NCI-H82 (cell line): Measurements from ENCODE around the gene CENPQ.
A peak's percentile ranks its signal among the peaks of the same experiment; 100 is the strongest.
"Not testable (repeated sequence)": the region's sequence is repeated elsewhere in the genome, so short reads cannot be mapped to it uniquely, and the experiment has no call there.

Experiments
- DNase-seq: peaks from one replicate; lab custom pipeline; 2025; lab: John Stamatoyannopoulos, UW

The CENPQ gene, protein sequence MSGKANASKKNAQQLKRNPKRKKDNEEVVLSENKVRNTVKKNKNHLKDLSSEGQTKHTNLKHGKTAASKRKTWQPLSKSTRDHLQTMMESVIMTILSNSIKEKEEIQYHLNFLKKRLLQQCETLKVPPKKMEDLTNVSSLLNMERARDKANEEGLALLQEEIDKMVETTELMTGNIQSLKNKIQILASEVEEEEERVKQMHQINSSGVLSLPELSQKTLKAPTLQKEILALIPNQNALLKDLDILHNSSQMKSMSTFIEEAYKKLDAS

DNA sequence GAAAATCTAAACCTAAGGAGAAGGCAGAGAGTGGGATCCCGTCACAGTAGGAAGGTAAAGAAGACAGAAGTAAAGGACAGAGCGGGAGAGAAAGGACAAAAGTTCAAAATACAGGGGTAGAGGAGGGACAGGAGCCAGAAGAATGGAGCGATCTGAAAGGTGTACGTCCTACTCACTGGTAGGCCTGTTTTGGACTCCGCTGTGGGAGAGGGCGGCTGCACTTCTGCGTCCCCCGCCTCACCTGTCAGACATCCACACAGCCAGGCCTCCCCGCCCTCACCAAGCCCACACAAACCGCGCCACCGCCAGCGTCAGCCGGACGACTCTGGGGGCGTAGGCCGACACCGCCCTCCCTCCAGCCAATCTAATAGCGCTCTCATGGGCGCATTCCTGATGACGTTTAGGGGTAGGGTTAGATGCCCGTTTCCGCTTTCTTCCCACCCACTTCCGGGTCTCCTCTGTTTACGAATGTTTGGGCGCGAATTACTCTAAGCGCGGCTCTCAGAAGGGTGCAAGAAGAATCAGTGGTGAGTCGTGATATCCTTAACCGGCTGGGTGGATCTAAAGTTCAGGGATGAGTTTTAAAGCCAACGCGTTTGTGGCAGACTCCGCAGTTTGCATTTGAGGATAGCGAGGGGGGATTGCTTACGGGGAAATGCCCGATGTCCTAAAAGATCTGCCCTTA lies at the start of gene CENPQ, which contains the start of gene MMUT:
Gene CENPQ (plus strand): TSS at position 444 of the 685 bp plus-strand sequence. CDS start 6,807 bp downstream, outside the sequence.
Gene MMUT (minus strand): TSS at position 327 of the 685 bp plus-strand sequence. CDS start 3,787 bp downstream, outside the sequence.
- peak; percentile 99 for DNase-seq

DNA sequence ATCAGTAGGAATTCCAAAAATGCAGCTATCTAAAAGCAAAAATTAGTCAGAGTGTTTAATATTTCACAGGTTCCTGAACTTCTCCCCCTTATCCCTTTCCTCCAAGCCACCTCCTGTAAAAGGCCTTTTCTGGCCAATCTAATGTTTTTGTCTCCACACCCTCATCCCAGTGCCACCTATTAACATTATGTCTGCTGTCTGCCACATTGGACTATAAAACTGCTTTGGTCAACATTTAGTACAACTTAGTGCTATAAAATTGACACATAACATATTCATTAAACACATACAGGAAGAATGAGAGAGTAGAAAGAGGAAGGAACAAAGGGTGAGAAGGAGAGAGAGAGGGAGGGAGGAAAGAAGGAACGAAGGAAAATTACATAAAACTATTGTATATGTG lies 47.8 kb upstream of the CENPQ start:
- DNase-seq = no peak

DNA sequence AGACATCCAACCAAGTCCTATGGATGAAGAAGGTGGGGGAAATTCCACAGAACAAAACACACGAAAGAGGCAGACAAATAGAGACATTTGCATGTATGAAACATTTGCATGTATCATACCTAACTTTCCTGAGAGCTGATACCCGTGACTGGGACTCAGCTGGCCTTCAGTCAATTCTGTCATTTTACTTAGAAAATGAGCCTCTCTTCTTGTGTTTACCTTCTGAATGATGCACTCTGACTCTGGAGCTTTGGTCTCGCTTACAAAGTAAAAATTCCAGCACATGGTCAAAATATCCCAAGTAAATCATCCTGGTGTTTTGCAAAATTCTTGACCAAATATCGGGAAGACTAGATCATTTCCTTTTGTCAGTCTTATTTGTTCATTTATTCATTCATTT lies 47.0 kb upstream of the CENPQ start:
- no peak for DNase-seq

DNA sequence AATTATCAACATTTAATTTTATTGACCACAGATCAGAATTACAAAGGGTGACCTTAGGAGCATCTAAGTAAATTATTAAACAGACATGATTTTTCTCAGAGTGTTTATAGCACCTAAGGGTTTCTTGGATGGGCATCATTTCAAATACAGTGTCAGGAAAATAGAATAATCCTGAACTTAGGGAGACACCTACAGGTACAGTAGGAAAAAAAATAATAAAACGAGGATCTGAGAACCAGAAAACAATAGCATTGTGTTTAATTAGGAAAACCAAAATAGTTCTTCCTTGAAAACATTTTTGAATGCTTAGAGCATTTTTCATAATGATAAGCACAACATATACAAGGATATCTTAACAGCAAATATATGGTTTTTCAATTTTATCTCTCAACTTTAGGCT lies 39.4 kb upstream of the CENPQ start:
- peak; percentile 51 for DNase-seq

DNA sequence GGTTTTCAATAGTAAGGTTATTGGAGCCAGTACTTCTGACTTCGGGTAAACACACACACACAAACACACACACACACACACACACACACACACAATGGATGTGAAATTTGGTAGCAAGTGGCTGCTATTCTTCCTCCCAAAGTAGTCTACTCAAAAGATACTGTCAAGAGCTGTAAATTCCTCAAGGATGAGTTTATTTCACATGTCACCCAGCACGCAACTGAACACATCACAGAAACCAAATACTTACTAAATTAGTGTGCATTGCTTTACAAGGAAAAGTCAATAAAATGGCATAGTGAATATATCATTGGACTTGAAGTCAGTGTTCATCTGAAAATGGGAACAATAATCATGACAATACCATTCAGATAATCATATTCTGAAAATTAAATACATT lies 33.0 kb upstream of the CENPQ start:
- no peak for DNase-seq

DNA sequence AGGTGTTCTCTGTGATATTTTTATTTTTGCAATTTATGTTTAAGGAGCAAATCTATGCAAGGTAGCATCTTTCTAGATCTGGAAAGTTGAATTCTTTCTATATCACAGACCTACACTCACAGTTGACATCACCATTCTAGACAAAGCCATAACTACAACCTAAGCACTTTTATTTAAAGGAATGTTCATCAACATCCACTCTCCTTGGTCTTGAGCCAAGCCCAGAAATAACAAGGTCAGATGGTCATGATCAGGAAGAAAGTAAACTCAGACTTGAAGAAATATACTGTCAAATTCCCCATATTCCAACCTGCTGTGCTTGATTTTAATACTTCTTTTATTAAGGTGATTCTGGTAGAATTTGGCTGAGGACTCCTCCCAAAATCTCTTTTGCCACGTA lies 32.3 kb upstream of the CENPQ start:
- DNase-seq = no peak

DNA sequence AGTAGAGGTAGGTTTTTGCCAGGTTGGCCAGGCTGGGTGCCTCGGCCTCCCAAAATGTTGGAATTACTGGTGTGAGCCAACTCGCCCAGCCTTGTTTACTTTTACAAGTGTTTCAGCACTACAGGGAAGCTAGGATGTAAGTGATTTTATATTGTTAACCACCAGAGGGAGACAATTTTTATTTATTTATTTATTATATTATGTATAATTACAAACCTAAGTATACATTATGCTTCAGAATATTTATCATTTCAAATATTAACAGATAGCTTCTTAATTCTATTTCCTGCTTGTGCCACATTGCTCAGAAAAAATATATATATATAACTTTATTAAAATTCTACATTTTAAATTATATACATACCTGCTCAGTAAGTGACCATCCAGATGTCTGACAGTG lies 9.9 kb upstream of the CENPQ start:
- peak; percentile 29 for DNase-seq

DNA sequence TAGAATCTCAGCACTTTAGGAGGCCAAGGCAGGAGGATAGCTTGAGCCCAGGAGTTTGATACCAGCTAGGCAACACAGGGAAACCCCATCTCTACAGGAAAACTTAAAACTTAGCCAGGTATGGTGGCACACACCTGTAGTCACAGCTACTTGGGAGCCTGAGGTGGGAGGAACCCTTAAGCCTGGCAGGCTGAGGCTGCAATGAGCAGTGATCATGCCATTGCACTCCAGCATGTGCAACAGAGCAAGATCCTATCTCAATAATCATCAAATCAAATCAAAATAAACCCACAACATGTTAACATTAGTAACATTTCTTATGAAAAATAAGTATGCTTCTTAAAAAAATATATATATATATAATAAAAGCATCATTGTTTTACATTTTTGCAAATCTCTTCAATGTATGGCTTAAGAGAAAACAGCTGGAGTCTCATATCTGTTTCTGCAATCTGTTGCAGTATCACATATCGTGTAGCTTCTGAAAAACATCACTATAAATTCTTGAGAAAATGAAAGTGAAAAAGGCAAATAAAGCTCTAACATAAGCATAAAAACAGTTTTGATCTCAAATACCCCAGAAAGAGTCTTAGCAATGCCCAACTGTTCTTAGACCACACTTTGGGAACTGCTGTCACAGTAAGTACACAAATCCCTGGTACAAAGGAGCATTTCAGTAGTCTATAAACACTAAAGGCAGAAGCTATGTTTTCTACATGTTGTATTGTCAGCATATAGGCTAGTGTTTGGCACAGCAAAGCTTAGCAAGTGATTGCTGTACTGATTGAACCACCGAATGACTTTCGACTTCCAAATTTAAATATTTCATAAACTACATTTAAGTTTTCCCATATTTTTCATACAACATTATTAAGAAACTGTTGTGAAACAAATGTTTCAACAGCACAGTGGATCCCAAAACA lies 8.1 kb upstream of the CENPQ start:
- DNase-seq = no peak

DNA sequence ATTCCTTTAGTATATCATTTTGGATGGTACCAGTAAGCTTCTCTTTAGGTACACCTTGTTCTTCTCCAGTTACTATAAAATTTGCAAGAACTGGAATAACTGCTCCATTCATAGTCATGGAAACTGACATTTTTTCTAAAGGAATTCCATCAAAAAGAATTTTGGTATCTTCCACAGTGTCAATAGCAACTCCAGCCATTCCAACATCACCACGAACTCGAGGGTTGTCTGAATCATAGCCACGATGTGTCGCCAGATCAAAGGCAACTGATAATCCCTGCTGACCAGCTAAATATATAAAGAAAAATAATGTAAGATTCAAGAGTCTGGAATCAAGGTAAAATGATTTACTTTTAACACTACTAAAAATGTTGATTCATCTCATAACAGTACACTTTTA lies 5.4 kb upstream of the CENPQ start:
- no peak for DNase-seq

DNA sequence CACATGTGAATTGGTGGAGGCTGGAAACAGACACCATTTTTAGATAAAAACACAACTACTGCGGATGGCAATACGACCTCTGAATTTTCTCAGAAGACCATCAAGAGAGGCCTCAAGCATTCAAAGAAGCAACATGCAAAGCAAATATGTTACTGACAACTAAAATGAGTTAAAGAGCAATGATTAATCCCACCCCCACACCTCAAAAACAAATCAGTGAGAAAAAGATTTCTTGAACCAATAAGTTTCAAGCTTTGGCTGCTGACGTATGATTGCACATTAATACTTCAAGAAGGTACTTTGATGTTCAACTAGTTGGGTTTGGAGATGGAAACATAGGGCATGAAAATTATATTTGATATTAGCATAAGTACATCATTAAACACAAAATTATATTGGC lies 1.1 kb upstream of the CENPQ start:
- no peak for DNase-seq

DNA sequence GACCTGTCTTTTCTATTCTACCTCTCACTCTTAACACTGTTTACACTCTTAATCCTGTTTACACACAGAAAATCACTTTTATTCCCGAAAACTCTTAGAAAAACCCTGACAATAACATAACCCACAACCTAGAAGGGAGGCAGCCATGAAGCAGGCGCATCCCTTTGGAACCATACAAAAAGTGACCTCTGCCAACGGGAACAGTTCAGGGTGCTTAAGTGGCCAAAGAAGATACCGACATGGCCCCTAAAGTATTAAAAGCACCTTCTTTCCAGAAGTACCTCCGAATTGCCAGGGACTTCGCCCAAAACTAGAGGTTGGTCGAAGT lies 607 bp upstream of the CENPQ start:
- DNase-seq = peak; percentile 31

DNA sequence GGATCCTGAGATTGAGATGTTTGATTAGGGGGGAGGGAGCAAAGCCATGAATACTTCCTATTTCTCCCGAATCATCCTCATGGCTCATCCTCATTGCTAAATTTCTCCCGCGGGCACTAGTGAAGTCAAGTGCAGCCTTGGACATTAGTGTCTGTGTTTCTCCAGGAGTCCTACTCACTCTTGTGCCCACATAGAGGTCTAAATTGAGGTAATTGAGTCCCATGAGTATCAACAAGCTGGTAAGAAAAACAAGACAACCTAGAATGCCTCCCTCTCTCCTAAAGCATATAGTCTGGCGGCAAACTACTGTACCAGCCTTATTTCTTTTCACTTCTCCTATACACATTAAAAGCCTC lies 420 bp downstream of the CENPQ start:
- peak; percentile 40 for DNase-seq

DNA sequence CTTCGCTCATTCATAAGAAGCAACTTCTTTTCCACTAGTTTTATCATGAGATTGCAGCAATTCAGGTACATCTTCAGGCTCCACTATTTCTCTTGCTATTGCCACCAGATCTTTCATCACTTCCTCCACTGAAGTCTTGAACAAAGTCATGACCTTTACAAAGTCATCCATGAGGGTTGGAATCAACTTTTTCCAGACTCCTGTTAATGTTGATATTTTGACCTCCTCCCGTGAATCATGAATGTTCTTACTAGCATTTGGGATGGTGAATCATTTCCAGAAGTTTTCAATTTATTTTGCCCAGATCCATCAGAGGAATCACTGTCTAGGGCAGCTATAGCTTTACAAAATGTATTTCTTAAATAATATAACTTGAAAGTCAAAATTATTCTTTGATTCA lies 1.5 kb downstream of the CENPQ start:
- no peak for DNase-seq

DNA sequence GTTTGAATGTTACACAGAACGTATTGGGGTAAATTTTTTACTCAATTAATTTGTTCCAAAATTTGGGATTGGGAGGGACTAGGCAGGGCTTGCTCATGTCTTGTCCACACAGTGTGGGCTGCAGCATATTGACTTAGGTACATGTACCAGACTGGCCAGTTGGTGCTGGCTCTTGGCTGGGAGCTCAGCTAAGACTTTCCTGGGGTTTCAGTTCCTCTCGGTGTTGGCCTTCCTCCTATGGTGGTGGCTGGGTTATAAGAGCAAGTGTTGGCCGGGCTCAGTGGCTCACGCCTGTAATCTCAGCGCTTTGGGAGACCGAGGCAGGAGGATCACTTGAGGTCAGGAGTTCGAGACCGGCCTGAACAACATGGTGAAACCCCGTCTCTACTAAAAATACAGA lies 4.9 kb downstream of the CENPQ start:
- no peak for DNase-seq

DNA sequence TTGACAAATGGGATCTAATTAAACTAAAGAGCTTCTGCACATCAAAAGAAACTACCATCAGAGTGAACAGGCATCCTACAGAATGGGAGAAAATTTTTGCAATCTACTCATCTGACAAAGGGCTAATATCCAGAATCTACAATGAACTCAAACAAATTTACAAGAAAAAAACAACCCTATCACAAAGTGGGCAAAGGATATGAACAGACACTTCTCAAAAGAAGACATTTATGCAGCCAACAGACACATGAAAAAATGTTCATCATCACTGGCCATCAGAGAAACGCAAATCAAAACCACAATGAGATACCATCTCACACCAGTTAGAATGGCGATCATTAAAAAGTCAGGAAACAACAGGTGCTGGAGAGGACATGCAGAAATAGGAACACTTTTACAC lies 13.4 kb downstream of the CENPQ start:
- DNase-seq = not testable (repeated sequence)

DNA sequence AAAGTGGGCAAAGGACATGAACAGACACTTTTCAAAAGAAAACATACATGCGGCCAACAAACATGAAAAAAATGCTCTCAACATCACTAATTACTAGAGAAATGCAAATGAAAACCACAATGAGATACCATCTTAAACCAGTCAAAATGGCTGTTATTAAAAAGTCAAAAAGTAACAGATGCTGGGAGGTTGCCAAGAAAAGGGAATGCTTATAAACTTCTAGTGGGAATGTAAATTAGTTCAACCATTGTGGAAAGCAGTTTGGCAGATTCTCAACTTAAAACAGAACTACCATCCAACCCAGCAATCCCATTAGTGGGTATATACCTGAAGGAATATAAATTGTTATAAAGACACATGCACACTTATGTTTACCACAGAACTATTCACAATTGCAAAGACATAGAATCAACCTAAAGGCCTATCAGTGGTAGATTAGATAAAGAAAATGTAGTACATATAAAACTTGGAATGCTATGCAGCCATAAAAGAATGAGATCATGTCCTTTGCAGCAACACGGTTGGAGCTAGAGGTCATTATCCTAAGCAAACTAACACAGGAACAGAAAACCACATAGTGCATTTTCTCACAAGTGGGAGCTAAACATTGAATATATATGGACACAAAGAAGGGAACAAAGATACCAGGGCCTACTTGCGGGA lies 16.3 kb downstream of the CENPQ start:
- DNase-seq = no peak

DNA sequence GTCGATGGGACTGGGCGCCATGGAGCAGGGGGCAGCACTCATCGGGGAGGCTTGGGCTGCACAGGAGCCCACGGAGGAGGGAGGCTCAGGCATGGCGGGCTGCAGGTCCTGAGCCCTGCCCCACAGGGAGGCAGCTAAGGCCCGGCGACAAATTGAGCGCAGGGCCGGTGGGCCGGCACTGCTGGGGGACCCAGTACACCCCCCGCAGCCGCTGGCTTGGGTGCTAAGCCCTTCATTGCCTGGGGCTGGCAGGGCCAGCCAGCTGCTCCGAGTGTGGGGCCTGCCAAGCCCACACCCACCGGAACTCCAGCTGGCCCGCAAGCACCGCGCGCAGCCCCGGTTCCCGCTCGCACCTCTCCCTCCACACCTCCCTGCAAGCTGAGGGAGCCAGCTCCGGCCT lies 18.7 kb downstream of the CENPQ start:
- DNase-seq = not testable (repeated sequence)

DNA sequence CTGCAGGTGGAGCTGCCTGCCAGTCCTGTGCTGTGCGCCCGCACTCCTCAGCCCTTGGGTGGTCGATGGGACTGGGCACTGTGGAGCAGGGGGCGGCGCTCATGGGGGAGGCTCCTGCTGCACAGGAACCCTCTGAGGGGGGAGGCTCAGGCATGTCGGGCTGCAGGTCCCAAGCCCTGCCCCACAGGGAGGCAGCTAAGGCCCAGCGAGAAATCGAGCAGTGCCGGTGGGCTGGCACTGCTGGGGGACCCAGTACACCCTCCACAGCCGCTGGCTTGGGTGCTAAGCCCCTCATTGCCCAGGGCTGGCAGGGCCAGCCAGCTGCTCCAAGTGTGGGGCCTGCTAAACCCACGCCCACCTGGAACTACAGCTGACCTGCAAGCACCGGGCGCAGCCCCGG lies 20.2 kb downstream of the CENPQ start:
- not testable (repeated sequence) for DNase-seq

DNA sequence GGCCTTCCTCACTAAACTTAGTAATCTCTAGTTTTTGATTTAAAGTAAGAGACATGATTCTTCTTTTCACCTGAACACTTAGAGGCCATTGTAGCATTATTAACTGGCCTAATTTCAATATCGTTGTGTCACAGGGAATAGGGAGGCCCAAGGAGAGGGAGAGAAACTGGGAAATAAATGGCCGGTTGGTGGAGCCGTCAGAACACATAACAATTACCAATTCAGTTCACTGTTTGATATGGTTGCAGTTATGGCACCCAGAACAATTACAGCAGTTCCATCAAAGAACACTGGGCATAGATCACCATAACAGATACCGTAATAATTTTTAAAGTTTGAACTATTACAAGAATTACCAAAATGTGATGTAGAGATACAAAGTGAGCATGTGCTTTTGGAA lies 27.5 kb downstream of the CENPQ start:
- no peak for DNase-seq

DNA sequence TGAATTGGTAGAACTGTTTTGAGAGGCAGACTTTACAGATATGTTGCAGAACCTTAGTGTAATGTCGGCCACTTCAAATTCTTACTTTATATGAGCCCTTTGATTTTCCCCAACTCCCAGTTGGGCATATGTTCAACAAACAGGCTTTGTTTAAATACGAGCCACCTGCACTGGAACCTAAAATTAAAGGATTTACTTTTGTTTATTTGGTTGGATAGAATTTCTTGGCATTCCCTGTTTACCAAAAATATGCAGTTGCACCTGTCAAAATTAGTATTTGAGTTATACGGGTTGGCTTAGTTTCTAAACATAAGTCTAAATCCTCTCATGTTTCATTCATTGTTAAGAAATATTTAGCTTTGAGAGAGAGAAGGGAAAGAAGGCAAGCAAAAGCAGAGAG lies 34.1 kb downstream of the CENPQ start:
- DNase-seq = no peak

DNA sequence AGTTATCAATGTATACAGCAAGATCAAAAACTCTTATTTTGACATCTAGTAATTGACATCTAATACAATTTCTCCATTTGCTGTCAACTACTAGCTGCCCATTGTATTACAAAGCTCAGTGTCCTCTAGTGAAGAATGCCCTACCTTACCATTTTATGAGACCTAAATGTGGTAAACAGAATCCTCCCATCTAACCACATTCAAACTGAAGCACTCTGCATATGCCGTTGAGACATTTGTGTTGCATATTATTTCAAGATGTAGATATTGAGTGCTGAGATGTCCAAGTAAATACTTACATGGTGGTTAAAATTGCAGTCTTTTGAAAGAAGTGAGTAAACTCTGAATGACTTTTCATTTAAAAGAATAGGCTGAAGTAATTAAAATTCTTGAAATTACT lies 36.0 kb downstream of the CENPQ start:
- no peak for DNase-seq

DNA sequence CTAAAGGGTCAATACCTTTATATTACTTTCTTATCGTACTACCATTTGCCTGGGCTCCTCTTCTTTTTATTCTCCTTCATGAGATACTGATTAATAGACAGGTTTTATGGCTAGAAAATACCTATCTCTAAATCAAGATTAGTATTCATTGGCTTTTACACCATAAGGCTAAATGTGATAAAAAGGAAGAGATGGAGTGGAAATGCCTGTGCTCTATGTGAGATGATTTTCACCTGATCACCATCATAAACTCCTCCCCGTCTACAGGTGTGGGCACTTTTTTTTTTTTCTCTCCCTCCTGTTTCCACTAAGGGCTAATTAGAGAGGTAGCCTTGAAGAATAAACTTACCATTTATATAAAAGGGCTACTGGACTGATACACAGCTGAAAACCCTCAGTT lies 36.5 kb downstream of the CENPQ start, which contains the start of gene GLYATL3:
Gene GLYATL3 (plus strand): TSS at position 301 of the 400 bp plus-strand sequence. CDS start 12,068 bp downstream, outside the sequence.
- DNase-seq = no peak
